T-helper 17 cell (primary cell): ENCODE results near the gene ST6GALNAC4. TPM values are rescaled to one million over a fixed set of nuclear protein-coding genes. Genes with fewer than 3 reads are reported as not detected.

Experiments used
- ATAC-seq: fragments of 150-1000 bp; cut with Tn5 transposase; 2 replicates; pipeline ENCODE4 v1.10.0; 2021; ENCODE audit warnings: mild to moderate bottlenecking, moderate library complexity
- DNase-seq, 3 donors: peaks; one replicate each; pipeline versions ENCODE4 v3.0.0 to v3.0.0-alpha.2; 2020 to 2021
- H3K9me3 ChIP-seq: one replicate; pipeline ENCODE4 v1.7.0; 2013; ENCODE audit warnings: low read length, mild to moderate bottlenecking; ENCODE audit not compliant: control insufficient read depth, poor library complexity, severe bottlenecking
- H3K27ac Mint-ChIP-seq: one replicate; pipeline ENCODE4 v1.8.0; 2022; ENCODE audit warnings: mild to moderate bottlenecking, moderate library complexity, mixed read lengths
- H3K27me3 Mint-ChIP-seq: one replicate; pipeline ENCODE4 v1.8.0; 2022; ENCODE audit warnings: mixed read lengths
- H3K36me3 Mint-ChIP-seq: one replicate; pipeline ENCODE4 v1.8.0; 2022; ENCODE audit warnings: low read depth, mixed read lengths
- H3K4me1 Mint-ChIP-seq: one replicate; pipeline ENCODE4 v1.8.0; 2022; ENCODE audit warnings: mild to moderate bottlenecking, mixed read lengths
- H3K4me3 Mint-ChIP-seq: one replicate; pipeline ENCODE4 v1.8.0; 2022; ENCODE audit warnings: mild to moderate bottlenecking, moderate library complexity, mixed read lengths
- total RNA-seq, 4 donors: library from RNA in 2 of 4; stranded (reverse) in 2 of 4; gene quantifications; one replicate each; pipeline ENCODE4 v1.2.3 and lab custom pipeline; 2022 to 2026

The ST6GALNAC4 gene
- total RNA-seq, 2 donors from 2014 or later: 18.5 to 22.1 TPM

DNA sequence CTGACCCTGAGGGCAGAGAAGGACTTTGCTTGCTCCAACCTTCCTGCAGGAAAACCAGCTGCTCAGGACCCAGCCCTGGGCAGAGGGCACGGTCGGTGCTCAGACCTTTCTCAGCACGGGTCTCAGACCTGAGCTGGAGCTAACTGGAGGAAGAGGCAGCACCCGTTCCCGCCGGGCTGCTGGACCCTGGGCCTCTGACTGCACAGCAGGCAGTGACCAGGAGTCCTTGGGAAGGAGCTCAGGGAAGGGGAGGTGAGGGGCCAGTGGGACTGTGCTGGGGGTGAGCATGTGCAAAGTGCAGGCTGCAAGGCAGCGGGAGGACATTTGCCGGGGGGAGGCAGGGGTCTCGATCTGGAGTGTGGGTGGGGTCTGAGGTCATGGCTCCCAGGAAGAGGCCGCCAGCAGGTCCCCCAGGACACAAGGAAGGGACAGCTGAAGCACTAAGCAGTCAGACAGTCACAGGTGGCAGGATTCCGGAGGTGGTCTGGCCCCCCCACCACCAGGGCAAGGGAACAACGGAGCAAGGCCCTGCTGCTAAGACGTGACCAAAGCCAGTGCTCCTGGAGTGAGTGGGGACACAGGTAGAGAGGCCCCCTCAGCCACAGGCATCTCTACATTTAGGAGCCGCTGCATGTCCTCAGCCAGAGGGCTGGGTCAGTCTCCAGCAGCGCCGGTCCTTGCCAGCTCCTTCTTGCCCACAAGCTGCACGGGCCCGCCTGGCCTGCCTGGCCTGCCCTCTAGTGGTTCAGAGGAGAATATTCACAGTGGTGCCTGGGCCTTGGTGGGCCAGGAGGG is 25.6 kb upstream of the ST6GALNAC4 start:
- no peaks in the 10 kb centered on the region for H3K9me3 ChIP-seq
- Mint-ChIP-seq H3K27me3 (no peaks in the 10 kb centered on the region), H3K4me3 (peak overlapping the region; percentile 25), H3K4me1 (peaks cover 23% of the 10 kb centered on the region), H3K27ac (peak overlapping the region; percentile 67), H3K36me3 (peaks cover 2% of the 10 kb centered on the region)
- ATAC-seq (peak; percentile 46), DNase-seq (no peak)

DNA sequence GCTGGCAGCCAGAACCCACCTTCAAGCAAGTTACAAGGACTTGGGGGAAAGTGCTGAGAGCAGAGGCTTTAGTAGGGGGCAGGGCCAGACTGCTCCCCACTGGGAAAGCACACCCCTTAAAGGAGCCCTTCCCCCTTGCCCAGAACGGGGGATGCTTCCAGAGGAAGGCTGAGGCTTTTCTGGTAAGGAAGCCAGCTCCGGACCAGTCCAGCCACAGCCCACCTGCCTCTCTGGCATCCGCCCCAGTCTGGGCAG is 25.0 kb upstream of the ST6GALNAC4 start:
- H3K36me3 Mint-ChIP-seq: peaks cover 2% of the 10 kb centered on the region
- H3K4me1 Mint-ChIP-seq: peaks cover 28% of the 10 kb centered on the region
- no peak for ATAC-seq
- no peak for DNase-seq
- H3K27me3 Mint-ChIP-seq: no peaks in the 10 kb centered on the region
- no peaks in the 10 kb centered on the region for H3K9me3 ChIP-seq
- peak overlapping the region; percentile 67 for H3K27ac Mint-ChIP-seq
- no peak overlapping the region for H3K4me3 Mint-ChIP-seq

DNA sequence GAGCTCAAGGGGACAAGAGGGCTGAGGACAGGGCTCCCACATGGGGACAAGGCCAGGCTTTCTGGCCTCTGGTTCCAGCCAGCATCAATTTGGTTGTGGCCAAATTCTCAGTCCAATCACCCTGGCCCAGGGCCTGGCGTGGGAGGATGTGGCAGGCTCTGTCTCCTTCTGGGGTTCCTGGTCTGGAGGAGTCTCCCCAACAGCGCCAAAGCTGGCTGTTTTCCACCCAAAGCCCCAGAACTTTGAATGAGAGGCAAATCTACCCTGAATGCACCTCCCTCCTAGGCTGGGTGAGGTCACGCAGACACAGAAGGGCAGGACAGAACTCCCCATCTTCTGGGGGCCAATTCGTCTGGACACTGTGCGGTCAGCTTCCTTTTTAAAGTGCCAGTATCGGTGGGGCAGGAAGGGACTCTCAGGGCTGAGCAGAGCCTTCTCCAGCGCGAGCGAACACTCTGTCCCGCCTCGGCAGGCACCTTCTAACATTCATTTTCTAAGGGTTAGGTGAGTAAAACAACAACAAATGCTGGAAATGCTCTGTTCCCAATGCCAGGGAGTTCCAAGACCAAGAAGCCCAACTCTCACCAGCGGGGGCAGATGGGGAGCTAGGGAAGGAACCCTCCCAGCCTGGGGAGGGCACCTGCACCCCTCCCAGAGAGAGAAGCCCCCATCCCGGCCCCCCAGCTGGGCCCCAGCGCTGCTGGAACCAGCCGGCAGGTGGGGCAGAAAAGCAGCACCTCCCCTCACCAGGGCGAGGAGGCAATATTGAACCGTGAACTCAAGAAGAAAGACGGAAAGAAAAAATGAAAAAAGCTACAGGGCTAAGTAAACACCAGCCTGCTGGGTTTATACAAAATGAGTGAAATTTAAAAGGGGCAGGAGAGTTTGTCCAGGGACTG is 24.5 kb upstream of the ST6GALNAC4 start:
- Mint-ChIP-seq H3K27ac (peak overlapping the region; percentile 54), H3K36me3 (peaks cover 2% of the 10 kb centered on the region), H3K4me1 (peaks cover 32% of the 10 kb centered on the region), H3K27me3 (no peaks in the 10 kb centered on the region), H3K4me3 (no peak overlapping the region)
- DNase-seq (no peak), ATAC-seq (no peak)
- no peaks in the 10 kb centered on the region for H3K9me3 ChIP-seq

DNA sequence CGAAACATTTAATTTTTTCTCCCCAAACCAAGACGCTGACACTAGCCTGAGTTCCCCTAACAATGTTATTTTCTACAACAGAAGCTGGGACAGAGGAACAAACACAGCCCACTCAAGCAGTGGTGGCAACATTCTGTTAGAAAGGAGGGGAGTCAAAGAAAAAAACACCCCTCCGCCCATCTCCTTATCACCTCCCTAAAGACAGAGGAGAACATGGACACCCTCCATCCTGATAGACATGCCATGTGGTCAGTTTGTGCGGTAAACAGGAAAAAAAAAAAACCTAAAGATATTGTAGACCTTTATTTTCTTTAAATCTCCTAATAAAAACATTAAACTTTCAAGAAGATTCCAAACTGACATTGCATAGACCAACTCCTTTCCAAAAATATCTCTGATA is 23.8 kb upstream of the ST6GALNAC4 start:
- Mint-ChIP-seq H3K4me1 (peaks cover 37% of the 10 kb centered on the region), H3K27ac (peak overlapping the region; percentile 54)
- ATAC-seq: no peak

DNA sequence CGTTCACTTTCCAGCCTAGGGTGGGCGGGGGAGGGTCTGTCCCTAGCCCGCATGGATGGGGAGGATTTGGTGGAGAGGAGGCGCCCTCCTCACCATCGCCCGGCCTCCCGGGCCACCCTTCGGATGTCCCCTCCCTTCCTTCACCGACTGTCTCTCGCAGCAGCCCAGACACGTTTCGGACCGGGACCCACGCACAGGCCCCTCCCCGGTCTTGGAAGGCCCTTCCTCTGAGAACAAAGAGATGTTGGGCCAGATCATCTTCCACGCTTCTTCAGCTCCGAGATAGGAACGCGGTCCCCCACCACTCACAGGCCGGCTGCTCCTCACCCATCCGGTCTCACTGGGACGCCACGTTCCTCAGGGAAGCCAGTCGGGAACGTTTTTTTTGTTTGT is 21.5 kb upstream of the ST6GALNAC4 start:
- Mint-ChIP-seq H3K27me3 (no peaks in the 10 kb centered on the region), H3K4me1 (peaks cover 40% of the 10 kb centered on the region), H3K27ac (peak overlapping the region; percentile 95), H3K4me3 (peak overlapping the region; percentile 76), H3K36me3 (peaks cover 2% of the 10 kb centered on the region)
- DNase-seq: no peak
- no peaks in the 10 kb centered on the region for H3K9me3 ChIP-seq
- no peak for ATAC-seq

More for the DNA sequence above, 23.8 kb upstream of the ST6GALNAC4 start:
- H3K4me3 Mint-ChIP-seq: no peak overlapping the region
- no peaks in the 10 kb centered on the region for H3K9me3 ChIP-seq
- peaks cover 2% of the 10 kb centered on the region for H3K36me3 Mint-ChIP-seq
- H3K27me3 Mint-ChIP-seq: no peaks in the 10 kb centered on the region
- DNase-seq: no peak

DNA sequence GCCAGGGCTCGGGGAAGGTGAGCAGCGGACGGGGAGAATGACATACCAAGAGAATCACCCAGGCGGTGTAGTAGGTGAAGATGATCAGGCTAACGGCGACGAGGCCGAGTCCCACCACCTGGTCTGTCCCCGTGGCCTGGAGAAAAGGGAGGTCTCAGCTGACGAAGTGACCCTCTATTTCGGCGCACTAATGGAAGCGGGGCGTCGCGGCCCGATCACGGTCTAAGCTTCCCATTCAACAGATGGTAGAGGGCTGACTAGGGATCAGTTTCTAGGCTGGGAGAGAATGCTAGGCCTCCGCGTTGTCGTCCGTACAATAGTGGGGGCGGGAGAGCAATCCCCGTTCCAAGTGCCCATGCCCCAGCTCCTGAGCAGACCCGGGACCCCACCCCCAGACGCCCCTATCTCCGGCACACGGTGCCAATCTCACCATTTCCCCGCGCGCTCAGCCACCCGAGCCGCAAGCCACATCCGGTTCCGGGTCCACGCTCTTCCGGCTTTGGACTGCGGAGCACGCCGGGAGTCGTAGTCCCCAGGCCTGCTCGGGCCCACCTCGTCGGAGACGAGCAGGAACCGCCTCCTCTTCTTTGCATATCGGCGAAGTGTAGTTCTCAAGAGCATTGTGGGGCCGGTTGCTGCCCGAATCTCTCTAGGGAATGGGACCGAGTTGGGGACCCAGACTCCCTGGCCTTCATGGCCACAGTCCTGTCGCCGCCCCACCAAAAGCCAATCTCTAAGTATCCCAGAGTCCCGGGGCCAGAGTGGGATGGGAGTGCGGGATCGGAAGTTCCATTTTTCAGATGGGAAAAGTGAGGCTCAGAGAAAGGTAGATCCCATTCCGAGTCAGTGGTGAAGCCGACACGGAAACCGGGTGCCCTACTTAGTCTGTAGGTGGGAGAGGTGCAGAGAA is 20.8 kb upstream of the ST6GALNAC4 start, which contains the start of gene DPM2:
DPM2 (minus strand) TSS at position 467 of the 910 bp plus-strand sequence; CDS start at position 433, 34 bp downstream.
- H3K27me3 Mint-ChIP-seq: no peaks in the 10 kb centered on the region
- H3K4me3 Mint-ChIP-seq: peak within 1 kb of the TSS; percentile 99
- H3K4me1 Mint-ChIP-seq: peaks cover 37% of the 10 kb centered on the region
- DNase-seq (peak; percentile 77 to 83 (median 80)), ATAC-seq (peak; percentile 94)
- H3K9me3 ChIP-seq: no peaks in the 10 kb centered on the region
- peaks cover 3% of the 10 kb centered on the region for H3K36me3 Mint-ChIP-seq
- H3K27ac Mint-ChIP-seq: peak within 1 kb of the TSS; percentile 95

DNA sequence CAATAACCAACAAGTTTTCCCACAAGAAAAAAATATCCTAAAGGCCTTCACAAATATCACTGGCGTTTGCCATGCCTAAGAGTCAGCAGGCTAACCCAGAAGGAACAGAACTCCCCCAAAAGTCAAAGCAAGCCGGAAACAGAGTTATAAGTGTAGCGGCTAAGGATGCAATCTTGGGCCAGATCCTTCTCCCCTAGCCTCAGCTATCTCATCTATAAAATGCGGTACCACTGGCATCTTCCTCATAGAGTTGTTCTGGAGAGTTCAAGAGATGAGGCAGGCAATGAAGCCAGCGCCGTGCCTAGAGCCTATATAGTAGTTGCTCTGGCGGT is 20.2 kb upstream of the ST6GALNAC4 start:
- DNase-seq: no peak
- ATAC-seq: no peak
- Mint-ChIP-seq H3K36me3 (peaks cover 3% of the 10 kb centered on the region), H3K4me1 (peaks cover 37% of the 10 kb centered on the region), H3K27me3 (no peaks in the 10 kb centered on the region), H3K4me3 (peak overlapping the region; percentile 99), H3K27ac (peak overlapping the region; percentile 95)
- H3K9me3 ChIP-seq: no peaks in the 10 kb centered on the region

DNA sequence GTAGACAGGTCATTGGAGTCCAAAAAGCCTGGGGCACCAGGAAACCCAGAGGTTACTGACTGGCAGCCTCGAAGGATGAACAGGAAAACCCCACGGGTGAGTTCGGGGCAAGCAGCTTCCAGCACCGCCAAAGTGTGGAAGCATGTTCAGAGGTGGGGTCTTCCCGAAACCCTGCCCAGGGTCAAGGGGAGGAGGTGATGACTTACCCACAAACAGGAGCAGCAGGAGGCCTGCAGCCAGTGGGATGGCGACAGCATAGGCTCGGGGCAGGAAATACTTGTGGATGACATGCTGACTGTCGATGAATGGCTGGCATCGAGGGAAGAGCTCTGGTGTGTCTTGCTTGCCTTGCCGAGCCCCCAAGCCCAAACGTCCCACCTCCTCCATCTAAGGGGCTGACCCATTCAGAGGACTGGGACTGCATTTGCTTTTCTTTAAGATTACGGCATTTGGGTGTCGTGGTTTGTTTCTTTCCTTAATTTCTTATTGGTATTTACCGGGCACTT is 19.6 kb upstream of the ST6GALNAC4 start:
- ATAC-seq (no peak), DNase-seq (no peak)
- Mint-ChIP-seq H3K27me3 (no peaks in the 10 kb centered on the region), H3K4me1 (peaks cover 40% of the 10 kb centered on the region), H3K4me3 (peak overlapping the region; percentile 99), H3K36me3 (peaks cover 3% of the 10 kb centered on the region), H3K27ac (peak overlapping the region; percentile 95)
- H3K9me3 ChIP-seq: no peaks in the 10 kb centered on the region

DNA sequence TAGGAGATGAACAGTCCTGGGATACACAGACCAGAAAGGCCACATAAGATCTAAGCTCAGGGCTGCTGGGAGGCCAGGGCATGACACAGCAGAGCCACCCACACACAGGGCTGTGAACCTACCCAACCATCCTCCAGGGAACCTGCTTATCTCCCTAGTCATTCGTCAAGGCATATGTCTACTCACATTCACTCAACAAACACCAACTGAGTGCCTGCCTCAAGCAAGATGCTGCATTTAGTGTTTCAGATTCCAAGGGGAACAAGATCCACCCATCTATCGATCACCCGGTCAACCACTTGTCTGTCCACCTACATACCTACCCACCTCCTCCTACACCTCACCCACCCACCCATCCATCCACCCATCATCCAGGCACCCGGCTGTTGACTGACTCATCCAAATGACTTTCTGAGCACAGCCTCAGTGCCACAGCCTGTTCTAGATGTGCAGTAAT is 19.0 kb upstream of the ST6GALNAC4 start:
- peaks cover 3% of the 10 kb centered on the region for H3K36me3 Mint-ChIP-seq
- H3K27ac Mint-ChIP-seq: peak overlapping the region; percentile 95
- no peaks in the 10 kb centered on the region for H3K9me3 ChIP-seq
- no peaks in the 10 kb centered on the region for H3K27me3 Mint-ChIP-seq
- H3K4me3 Mint-ChIP-seq: peak overlapping the region; percentile 99
- ATAC-seq: no peak
- DNase-seq: no peak
- peaks cover 45% of the 10 kb centered on the region for H3K4me1 Mint-ChIP-seq

DNA sequence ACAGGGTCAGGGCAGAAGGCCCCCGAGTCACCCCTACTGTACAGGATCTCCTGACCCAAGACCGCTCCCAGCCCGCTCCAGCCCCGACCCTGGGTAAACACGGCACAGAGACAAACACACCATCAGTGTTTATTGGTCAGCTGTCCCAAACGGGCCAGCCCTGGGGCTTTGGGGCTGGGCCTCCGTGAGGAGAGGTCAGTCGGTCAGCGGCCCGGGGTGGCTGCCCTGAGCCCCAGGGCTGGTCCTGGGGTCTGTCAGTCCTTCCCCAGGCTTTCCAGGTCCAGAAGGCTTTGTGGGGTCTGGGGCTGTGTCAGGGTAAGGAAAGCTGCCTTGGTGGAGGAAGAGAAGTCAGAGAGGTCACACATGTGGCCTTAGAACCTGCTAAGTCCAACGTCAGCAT is 18.1 kb upstream of the ST6GALNAC4 start:
- H3K4me1 Mint-ChIP-seq: peaks cover 46% of the 10 kb centered on the region
- no peaks in the 10 kb centered on the region for H3K9me3 ChIP-seq
- no peak overlapping the region for H3K27ac Mint-ChIP-seq
- DNase-seq (no peak), ATAC-seq (no peak)
- no peak overlapping the region for H3K4me3 Mint-ChIP-seq
- H3K36me3 Mint-ChIP-seq: peaks cover 3% of the 10 kb centered on the region
- H3K27me3 Mint-ChIP-seq: no peaks in the 10 kb centered on the region

DNA sequence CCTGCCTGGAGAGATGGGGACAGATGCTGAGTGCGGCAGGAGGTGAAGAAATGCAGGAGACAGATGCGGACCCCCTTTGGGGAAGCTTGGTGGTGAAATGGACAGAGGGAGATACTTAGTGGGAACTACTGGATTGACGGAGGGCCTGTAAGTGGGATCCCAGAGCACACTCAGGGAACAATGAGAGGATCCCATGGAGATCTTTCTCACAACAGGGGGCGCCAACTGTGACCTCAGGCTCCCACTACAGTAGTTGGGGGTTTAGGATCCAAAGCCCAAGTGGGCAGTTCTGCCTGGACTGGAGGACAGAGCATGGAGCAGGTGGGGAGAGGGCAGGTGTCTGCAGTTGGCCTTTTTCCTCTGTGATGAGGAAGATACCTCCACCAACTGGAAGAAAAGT is 17.4 kb upstream of the ST6GALNAC4 start:
- ATAC-seq: no peak
- H3K36me3 Mint-ChIP-seq: peaks cover 3% of the 10 kb centered on the region
- no peaks in the 10 kb centered on the region for H3K9me3 ChIP-seq
- H3K4me1 Mint-ChIP-seq: peaks cover 50% of the 10 kb centered on the region
- H3K27ac Mint-ChIP-seq: peak overlapping the region; percentile 54
- no peak for DNase-seq
- no peaks in the 10 kb centered on the region for H3K27me3 Mint-ChIP-seq
- peak overlapping the region; percentile 63 for H3K4me3 Mint-ChIP-seq

DNA sequence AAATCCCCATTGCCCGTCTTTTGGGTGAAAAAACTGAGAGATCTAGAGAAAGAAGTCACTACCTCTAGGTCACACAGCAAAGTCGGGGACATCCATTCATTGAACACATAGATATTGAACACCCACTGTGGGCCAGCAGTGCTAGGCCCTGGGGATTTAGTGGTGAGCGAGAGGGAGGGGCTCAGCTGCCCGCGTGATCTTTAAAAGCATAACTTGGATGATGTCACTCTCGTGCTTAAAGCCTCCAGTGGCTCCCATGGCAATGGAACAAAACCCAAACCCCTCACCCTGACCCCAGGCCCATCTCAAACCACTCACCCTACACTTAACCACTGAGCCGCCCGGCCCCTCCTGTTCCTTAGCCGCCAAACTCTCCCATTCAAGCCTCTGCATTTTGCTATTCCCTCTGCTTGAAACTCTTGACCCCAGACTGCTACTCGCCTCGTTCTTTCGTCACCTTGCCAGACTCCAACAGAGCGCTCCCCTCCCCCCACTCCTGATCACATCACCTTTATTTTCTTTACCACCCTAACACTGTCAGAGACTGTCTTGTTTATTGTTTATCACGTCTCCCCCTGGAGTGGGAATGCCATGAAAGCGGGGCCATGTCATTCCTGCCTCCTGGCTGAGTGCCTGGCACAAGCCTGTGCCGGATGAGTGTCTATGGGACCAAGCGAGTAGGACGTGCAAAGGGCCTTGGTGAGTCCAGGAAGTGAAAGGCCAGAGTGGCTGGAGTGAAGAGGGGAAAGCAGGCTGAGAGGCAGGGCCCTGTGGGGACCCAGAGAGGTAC is 14.4 kb upstream of the ST6GALNAC4 start:
- Mint-ChIP-seq H3K4me1 (peaks cover 37% of the 10 kb centered on the region), H3K4me3 (peak overlapping the region; percentile 85), H3K27ac (peak overlapping the region; percentile 70), H3K27me3 (no peaks in the 10 kb centered on the region), H3K36me3 (peaks cover 3% of the 10 kb centered on the region)
- H3K9me3 ChIP-seq: no peaks in the 10 kb centered on the region
- ATAC-seq: peak; percentile 35
- DNase-seq: no peak
